Measurements from ENCODE around the gene CDC123. TPM values are rescaled to one million over a fixed set of nuclear protein-coding genes. Genes with fewer than 3 reads are reported as not detected.

The CDC123 gene
- total and polyA plus RNA-seq, 5 experiments from 2014 or later: 42.3 to 91.0 (median 83.1) TPM

DNA sequence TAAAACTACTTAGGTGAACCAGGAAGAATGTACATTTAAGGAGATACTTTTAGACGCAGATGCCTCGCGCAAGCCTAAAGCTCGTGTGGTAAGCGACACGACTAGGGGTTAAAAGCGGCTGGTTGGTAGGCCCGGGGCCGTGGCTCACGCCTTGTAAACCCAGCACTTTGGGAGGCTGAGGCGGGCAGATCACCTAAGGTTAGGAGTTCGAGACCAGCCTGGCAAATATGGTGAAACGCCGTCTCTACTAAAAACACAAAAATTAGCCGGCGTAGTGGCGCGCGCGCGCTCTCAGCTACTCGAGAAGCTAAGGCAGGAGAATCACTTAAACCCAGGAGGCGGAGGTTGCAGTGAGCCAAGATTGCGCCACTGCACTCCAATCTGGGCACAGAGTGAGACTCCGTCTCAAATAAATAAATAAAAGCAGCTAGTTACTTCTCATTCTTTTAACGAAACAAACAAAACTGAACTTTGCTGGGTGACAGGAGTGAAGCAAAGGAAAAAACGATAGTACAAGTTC lies 1.2 kb upstream of the CDC123 start:
- no peak for ATAC-seq
- POLR2A ChIA-PET: interaction anchor here (1.3 to 1.6 kb wide), 6 partner anchors 11 to 152 kb away, joined by 3 to 14 read pairs (median 5); partner anchors contain the start of gene UPF2
- peak in 4 of 10 donors; percentile 15 to 33 (median 27) for DNase-seq

DNA sequence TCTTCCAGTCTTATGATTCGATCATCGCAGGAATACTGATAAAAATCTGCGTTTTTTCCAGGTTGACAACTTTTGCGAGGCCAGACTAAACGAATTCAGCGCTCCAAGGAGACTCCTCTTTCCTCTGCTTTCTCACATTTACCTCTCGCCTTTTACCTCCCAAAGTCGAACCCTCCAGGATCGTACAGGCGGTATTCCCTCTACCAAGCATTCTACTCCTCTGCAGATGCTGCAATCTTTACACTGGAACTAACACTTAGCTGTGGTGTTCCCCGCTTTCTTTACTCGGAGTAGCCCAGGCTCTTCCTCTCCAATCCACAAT lies 746 bp upstream of the CDC123 start:
- POLR2A ChIA-PET: interaction anchor here (0.9 to 1.6 kb wide), 9 partner anchors 12 to 153 kb away, joined by 3 to 14 read pairs (median 4); partner anchors contain the start of gene UPF2
- Mint-ChIP-seq H3K27ac (peak overlapping the region; percentile 95 to 100 (median 99)), H3K4me1 (peaks cover 23 to 65% (median 63%) of the 10 kb centered on the region in 4 donors), H3K36me3 (peaks cover 0 to 33% (median 12%) of the 10 kb centered on the region in 3 donors), H3K4me3 (peak overlapping the region; percentile 94 to 100 (median 98)), H3K9me3 (no peaks in the 10 kb centered on the region), H3K27me3 (no peaks in the 10 kb centered on the region)
- no peak for DNase-seq
- peak; percentile 8 to 10 for ATAC-seq

More for the DNA sequence above, 1.2 kb upstream of the CDC123 start:
- Mint-ChIP-seq H3K4me1 (peaks cover 23 to 68% (median 63%) of the 10 kb centered on the region in 4 donors), H3K9me3 (no peaks in the 10 kb centered on the region), H3K27ac (peak overlapping the region; percentile 95 to 100 (median 99)), H3K27me3 (no peaks in the 10 kb centered on the region), H3K36me3 (peaks cover 0 to 30% (median 12%) of the 10 kb centered on the region in 3 donors), H3K4me3 (peak overlapping the region; percentile 94 to 100 (median 98))

DNA sequence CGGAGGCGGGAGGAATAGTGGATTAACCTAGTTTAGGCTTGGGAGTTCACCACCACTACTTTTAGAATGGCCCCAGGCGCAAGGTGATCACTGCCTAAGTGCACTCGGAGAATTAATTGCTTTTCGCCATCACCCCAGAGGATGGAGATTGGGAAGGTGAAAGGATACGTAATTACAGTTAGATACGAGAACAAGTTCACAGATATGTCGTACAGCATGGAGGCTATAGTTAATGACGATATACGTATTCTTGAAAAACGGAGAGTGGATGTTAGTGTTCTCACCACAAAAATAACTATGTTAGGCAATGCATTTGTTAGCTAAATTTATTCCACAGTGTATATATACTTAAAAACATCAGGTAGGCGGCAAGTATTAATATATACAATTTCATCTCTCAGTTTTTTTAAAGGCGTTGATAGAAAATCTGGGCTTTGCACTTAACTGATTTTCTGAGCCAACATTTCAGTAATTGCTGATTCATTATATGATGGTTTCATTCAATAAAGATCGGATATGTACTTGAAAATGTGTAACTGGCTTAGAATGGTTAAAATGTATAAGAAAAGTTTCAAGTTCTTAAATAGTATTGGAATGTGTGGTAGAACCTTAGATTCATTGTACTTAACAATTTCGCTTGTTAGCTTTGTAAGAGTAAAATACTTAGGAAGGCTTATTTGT lies 683 bp downstream of the CDC123 start:
- Mint-ChIP-seq H3K36me3 (peaks cover 0 to 41% (median 19%) of the 10 kb centered on the region in 3 donors), H3K4me3 (peak overlapping the region; percentile 94 to 100 (median 98)), H3K4me1 (peaks cover 28 to 71% (median 69%) of the 10 kb centered on the region in 4 donors), H3K27ac (peak overlapping the region; percentile 95 to 100 (median 99)), H3K9me3 (no peaks in the 10 kb centered on the region), H3K27me3 (no peaks in the 10 kb centered on the region)
- POLR2A ChIA-PET: interaction anchor here (1.1 to 1.6 kb wide), 5 partner anchors 15 to 154 kb away, joined by 3 to 14 read pairs (median 7); partner anchors contain the start of genes CAMK1D and UPF2
- DNase-seq (peak in 1 of 10 donors; percentile 1), ATAC-seq (no peak)

DNA sequence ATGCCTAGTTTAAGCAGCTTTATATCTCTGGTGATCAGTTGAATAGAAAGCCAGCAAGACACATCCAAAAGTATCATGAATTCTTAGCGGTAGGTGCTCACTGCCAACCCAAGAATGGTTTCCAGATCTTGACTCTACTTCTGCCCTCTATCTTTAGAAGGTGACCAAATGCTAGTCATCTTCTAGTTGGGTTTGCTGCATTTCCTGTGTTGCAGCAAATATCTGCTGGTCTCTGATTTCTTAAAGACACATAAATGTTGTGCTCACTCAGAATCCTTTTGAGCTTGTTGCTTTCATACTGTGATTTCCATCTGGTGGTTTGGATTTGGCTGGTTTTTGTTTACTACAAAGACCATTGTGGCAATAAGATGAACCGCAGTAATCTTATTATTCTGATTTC lies 2.2 kb downstream of the CDC123 start:
- peaks cover 0 to 41% (median 19%) of the 10 kb centered on the region in 3 donors for H3K36me3 Mint-ChIP-seq
- POLR2A ChIA-PET: no interaction called here
- H3K4me1 Mint-ChIP-seq: peaks cover 24 to 74% (median 72%) of the 10 kb centered on the region in 4 donors

DNA sequence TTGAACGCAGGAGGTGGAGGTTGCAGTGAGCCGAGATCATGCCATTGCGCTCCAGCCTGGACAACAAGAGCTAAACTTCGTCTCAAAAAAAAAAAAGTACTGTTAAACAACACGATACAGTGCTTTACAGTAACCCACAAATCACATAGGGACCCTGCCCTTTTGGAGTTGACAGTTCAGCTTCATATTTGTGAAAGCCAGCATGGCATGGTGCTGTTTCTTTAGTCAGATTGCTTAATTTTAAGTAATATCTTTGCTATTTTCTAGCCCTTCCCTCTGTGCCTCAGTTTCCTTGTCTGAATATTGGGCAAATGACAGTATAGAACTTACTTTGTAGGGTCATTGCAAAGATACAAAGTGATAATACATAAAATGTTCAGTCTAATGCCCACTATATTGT lies 4.9 kb downstream of the CDC123 start:
- H3K36me3 Mint-ChIP-seq: peaks cover 0 to 60% (median 26%) of the 10 kb centered on the region in 3 donors
- POLR2A ChIA-PET: interaction anchor here (0.6 kb wide), 2 partner anchors 61 to 1386 kb away, joined by 3 read pairs; partner anchors contain the start of gene PRPF18

More for the DNA sequence above, 2.2 kb downstream of the CDC123 start:
- Mint-ChIP-seq H3K27me3 (no peaks in the 10 kb centered on the region), H3K27ac (peak overlapping the region in 1 of 10 donors; percentile 44), H3K9me3 (no peaks in the 10 kb centered on the region), H3K4me3 (peak overlapping the region in 8 of 10 donors; percentile 22 to 64 (median 48))
- DNase-seq (no peak), ATAC-seq (no peak)

DNA sequence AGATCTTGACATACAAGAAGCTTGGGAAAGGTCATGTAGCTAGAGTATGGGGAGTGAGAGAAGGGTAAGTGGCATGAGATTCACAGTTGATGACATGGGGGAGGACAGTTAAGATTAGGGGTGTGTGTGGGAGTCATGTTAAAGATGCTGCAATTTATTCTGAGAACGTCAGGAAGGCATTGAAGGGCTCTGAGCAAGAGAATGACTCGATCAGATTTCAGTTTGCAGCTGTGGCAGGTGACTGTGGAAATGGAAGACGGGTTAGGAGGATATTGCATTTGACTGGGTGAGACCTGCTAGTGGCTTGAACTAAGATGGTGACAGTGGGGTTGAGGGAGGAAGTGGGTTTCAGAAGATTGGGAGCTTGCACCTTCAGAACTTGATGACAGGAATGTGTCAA lies 5.6 kb downstream of the CDC123 start:
- Mint-ChIP-seq H3K36me3 (peaks cover 0 to 65% (median 23%) of the 10 kb centered on the region in 3 donors), H3K4me3 (peak overlapping the region in 8 of 10 donors; percentile 7 to 58 (median 34)), H3K4me1 (peaks cover 20 to 57% (median 53%) of the 10 kb centered on the region in 4 donors), H3K27me3 (no peaks in the 10 kb centered on the region), H3K27ac (peak overlapping the region in 7 of 10 donors; percentile 1 to 65 (median 11)), H3K9me3 (no peaks in the 10 kb centered on the region)
- no peak for ATAC-seq
- POLR2A ChIA-PET: no interaction called here
- no peak for DNase-seq

More for the DNA sequence above, 4.9 kb downstream of the CDC123 start:
- Mint-ChIP-seq H3K4me1 (peaks cover 26 to 62% (median 59%) of the 10 kb centered on the region in 4 donors), H3K4me3 (peak overlapping the region in 3 of 10 donors; percentile 33 to 58 (median 50)), H3K9me3 (no peaks in the 10 kb centered on the region), H3K27me3 (no peaks in the 10 kb centered on the region), H3K27ac (no peak overlapping the region)
- no peak for ATAC-seq
- DNase-seq: no peak

DNA sequence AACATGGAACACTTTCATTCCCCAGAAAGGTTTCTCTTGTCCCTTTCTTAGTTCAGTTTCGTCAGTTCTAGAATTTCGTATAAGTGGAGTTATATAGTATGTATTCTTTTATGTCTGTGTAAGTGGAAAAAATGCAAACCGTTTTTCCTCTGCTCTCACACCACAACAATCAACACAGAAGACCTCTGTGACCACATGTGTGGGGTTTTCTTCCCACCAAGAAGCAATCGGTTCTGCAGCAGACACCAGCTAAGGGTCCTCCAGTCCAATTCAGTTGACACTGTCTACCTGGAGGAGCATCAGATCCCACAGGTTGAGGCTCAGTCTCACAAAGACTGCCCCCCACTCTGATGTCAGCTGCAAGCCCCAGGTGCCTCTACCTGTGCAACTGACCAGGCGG lies 6.2 kb downstream of the CDC123 start:
- Mint-ChIP-seq H3K27me3 (no peaks in the 10 kb centered on the region), H3K4me3 (no peak overlapping the region), H3K4me1 (peaks cover 18 to 56% (median 49%) of the 10 kb centered on the region in 4 donors), H3K36me3 (peaks cover 0 to 71% (median 26%) of the 10 kb centered on the region in 3 donors), H3K27ac (peak overlapping the region in 2 of 10 donors; percentile 65 to 71), H3K9me3 (no peaks in the 10 kb centered on the region)
- POLR2A ChIA-PET: no interaction called here
- ATAC-seq: peak in 1 of 2 donors; percentile 44
- DNase-seq: no peak

DNA sequence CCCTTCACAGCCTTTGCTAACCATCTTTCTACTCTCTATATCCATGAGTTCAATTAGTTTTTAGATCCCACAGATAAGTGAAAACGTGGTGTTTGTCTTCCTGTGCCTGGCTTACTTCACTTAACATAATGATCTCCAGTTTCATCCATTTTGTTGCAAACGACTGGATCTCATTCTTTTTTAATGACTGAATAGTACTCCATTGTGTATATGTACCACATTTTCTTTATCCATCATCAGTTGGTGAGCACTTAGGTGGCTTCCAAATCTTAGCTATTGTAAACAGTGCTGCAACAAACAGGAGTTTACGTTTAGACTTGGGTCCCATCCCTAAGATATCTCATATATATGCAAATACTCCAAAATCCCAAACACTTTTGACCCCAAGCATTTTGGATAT lies 9.1 kb downstream of the CDC123 start:
- DNase-seq (no peak), ATAC-seq (no peak)
- H3K36me3 Mint-ChIP-seq: peaks cover 0 to 77% (median 17%) of the 10 kb centered on the region in 3 donors
- H3K4me3 Mint-ChIP-seq: no peak overlapping the region
- peak overlapping the region in 1 of 10 donors; percentile 1 for H3K27ac Mint-ChIP-seq
- no peaks in the 10 kb centered on the region for H3K9me3 Mint-ChIP-seq
- POLR2A ChIA-PET: no interaction called here
- peaks cover 26 to 52% (median 49%) of the 10 kb centered on the region in 4 donors for H3K4me1 Mint-ChIP-seq
- H3K27me3 Mint-ChIP-seq: no peaks in the 10 kb centered on the region

DNA sequence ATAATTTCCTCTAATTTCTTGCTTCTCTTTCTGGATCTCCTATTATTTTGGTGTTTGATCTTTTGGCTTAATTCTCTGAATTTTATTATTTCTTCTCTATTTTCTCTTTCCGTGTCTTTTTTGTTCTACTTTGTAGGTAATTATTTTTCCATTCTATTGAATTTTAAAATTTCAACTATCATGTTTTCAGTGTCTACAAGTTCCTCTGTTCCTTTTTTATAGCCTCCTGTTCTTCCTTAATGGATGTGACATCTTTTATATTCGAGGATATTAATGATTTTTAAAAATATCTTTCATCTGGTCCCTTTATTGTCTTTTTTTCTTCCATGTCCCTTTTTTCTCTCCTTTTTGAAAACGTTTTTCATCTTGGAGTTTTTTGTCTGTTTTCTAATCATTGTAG lies 11.1 kb downstream of the CDC123 start:
- Mint-ChIP-seq H3K4me3 (no peak overlapping the region), H3K9me3 (no peaks in the 10 kb centered on the region), H3K27ac (peak overlapping the region in 2 of 10 donors; percentile 8 to 53), H3K36me3 (peaks cover 0 to 80% (median 20%) of the 10 kb centered on the region in 3 donors), H3K27me3 (no peaks in the 10 kb centered on the region), H3K4me1 (peaks cover 18 to 38% (median 36%) of the 10 kb centered on the region in 4 donors)
- ATAC-seq (no peak), DNase-seq (no peak)
- POLR2A ChIA-PET: interaction anchor here (0.7 kb wide), 1 partner anchor 1806 kb away, joined by 5 read pairs; no protein-coding TSS in a partner anchor

DNA sequence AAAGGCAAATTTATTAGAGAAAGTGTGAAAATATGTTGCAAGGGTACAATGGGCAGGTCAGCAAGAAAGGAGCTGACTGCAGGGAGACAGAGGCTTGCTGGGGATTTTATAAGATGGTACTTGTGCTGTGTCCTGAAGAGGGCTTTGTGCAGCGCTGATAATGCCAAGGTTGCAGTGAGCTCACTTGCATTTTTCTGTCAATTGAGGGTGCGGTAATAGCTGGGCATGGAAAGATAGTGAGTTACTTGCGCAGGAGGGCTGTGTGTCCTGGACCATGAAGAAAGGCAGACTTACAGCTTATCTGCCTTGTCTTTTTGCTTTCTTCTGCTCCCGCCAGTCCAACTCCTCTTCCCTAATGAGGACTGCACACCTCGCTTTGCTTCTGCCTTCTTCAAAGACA lies 12.5 kb downstream of the CDC123 start:
- ATAC-seq: no peak
- Mint-ChIP-seq H3K36me3 (peaks cover 0 to 82% (median 22%) of the 10 kb centered on the region in 3 donors), H3K27me3 (no peaks in the 10 kb centered on the region), H3K27ac (peak overlapping the region in 6 of 10 donors; percentile 32 to 72 (median 54)), H3K4me3 (no peak overlapping the region), H3K4me1 (peaks cover 14 to 29% (median 25%) of the 10 kb centered on the region in 4 donors), H3K9me3 (no peaks in the 10 kb centered on the region)
- DNase-seq: no peak
- POLR2A ChIA-PET: interaction anchor here (0.6 kb wide), 1 partner anchor 69 kb away, joined by 3 read pairs; no protein-coding TSS in a partner anchor

DNA sequence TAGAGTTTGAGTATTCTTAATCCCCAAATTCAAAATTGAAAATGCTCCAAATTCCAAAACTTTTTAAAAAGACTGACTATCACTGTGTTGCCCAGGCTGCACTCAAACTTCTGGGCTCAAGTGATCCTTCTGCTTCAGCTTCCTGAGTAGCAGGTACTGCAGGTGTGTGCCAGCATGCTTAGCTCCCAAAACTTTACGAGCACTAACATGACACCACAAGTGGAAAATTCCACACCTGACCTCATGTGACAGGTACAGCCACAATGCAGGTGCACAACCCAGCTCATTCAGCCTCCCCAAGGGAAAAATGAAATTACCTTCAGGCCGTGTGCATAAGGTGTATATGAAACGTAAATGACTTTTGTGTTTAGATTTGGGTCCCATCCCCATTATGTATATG lies 16.5 kb downstream of the CDC123 start:
- Mint-ChIP-seq H3K27ac (no peak overlapping the region), H3K36me3 (peaks cover 9 to 82% (median 19%) of the 10 kb centered on the region in 3 donors), H3K9me3 (no peaks in the 10 kb centered on the region), H3K27me3 (no peaks in the 10 kb centered on the region), H3K4me3 (no peak overlapping the region), H3K4me1 (peaks cover 12 to 37% (median 32%) of the 10 kb centered on the region in 4 donors)
- ATAC-seq (no peak), DNase-seq (no peak)
- POLR2A ChIA-PET: no interaction called here

DNA sequence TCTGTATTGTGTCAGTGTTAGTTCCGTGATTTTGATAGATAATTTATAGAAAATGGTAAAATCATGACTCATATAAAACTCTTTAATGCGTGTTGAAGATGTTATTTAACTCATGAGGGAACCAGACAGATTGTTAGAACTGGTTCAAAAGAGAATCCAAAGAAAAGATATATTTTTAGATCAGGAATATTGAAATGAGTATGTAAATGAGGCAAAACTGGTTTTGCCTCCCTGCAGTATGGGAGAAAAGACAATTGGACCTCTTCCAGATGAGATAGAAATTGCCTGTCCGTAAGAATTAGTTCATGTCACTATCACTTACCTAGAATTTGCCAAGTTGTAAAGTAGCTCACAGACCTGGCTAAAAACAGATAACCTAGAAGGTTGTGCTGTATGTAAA lies 17.6 kb downstream of the CDC123 start:
- no peaks in the 10 kb centered on the region for H3K9me3 Mint-ChIP-seq
- POLR2A ChIA-PET: no interaction called here

More for the DNA sequence above, 17.6 kb downstream of the CDC123 start:
- peaks cover 11 to 82% (median 19%) of the 10 kb centered on the region in 3 donors for H3K36me3 Mint-ChIP-seq
- DNase-seq (no peak), ATAC-seq (no peak)
- peaks cover 12 to 27% (median 24%) of the 10 kb centered on the region in 4 donors for H3K4me1 Mint-ChIP-seq
- peak overlapping the region in 1 of 10 donors; percentile 88 for H3K27ac Mint-ChIP-seq
- H3K27me3 Mint-ChIP-seq: no peaks in the 10 kb centered on the region
- H3K4me3 Mint-ChIP-seq: no peak overlapping the region

All from naive thymus-derived CD8-positive, alpha-beta T cell (primary cell).